Thymus (tissue), 11 donors: Measurements from ENCODE around the gene LMF1. TPM values are rescaled to one million over a fixed set of nuclear protein-coding genes. Genes with fewer than 3 reads are reported as not detected.

Source experiments
- DNase-seq, 9 donors: peaks; one replicate each; pipeline ENCODE4 v3.0.0-alpha.2; 2013; ENCODE audit warnings: low spot score in 9 of 9, low read depth in 6 of 9, missing footprints in 1 of 9
- H3K27ac ChIP-seq, 2 donors: one replicate each; pipeline ENCODE4 v1.5.1; 2013; ENCODE audit warnings: control low read depth in 1 of 2, low read depth in 1 of 2, low read length in 1 of 2, mild to moderate bottlenecking in 1 of 2, moderate library complexity in 1 of 2
- H3K27me3 ChIP-seq, 2 donors: one replicate each; pipeline ENCODE4 v1.5.1; 2013; ENCODE audit warnings: low read length in 1 of 2; ENCODE audit not compliant: control insufficient read depth in 2 of 2, insufficient read depth in 1 of 2
- H3K36me3 ChIP-seq, 2 donors: one replicate each; pipeline ENCODE4 v1.5.1; 2013; ENCODE audit warnings: low read length in 1 of 2, mild to moderate bottlenecking in 1 of 2, moderate library complexity in 1 of 2; ENCODE audit not compliant: control insufficient read depth in 2 of 2, insufficient read depth in 2 of 2
- H3K4me1 ChIP-seq, 2 donors: one replicate each; pipeline ENCODE4 v1.5.1; 2013; ENCODE audit warnings: low read length in 2 of 2; ENCODE audit not compliant: control insufficient read depth in 2 of 2, insufficient read depth in 2 of 2
- H3K4me3 ChIP-seq, 2 donors: one replicate each; pipeline ENCODE4 v1.5.1; 2013; ENCODE audit warnings: low read length in 2 of 2, control low read depth in 1 of 2, mild to moderate bottlenecking in 1 of 2
- H3K9me3 ChIP-seq, 2 donors: one replicate each; pipeline ENCODE4 v1.5.1; 2013; ENCODE audit warnings: low read length in 1 of 2, mild to moderate bottlenecking in 1 of 2; ENCODE audit not compliant: control insufficient read depth in 2 of 2, insufficient read depth in 1 of 2
- WGBS: extraction: QIAGEN DNeasy Blood & Tissue Kit; methylation state at CpG from one replicate; pipeline ENCODE4 v1.1.7; 2013; 5-methylcytosine and 5-hydroxymethylcytosine counted together
- polyA plus RNA-seq: library from polyadenylated mRNA; stranded (reverse); fragments of 200-250 nt; gene quantifications from one replicate; pipeline ENCODE4 v1.2.3, GENCODE V29; 2013
- total RNA-seq: library from RNA; stranded (reverse); fragments of 120-200 nt; gene quantifications from one replicate; pipeline ENCODE4 v1.2.4, GENCODE V29; 2013
- donor health status: healthy.

The LMF1 gene
- total and polyA plus RNA-seq, 2 donors = 8.9 to 22.8 TPM

GRCh38 chr16:971582-971905 lies 760 bp upstream of the LMF1 start:
- H3K36me3 ChIP-seq = peaks cover 3 to 12% of the 10 kb centered on the region in 2 donors
- WGBS = 96% methylated on average over 5 of the region's 5 CpGs
- H3K4me1 ChIP-seq = peaks cover 10 to 12% of the 10 kb centered on the region in 2 donors
- H3K9me3 ChIP-seq = peaks cover 0 to 8% of the 10 kb centered on the region in 2 donors
- no peak overlapping the region for H3K27ac ChIP-seq
- peaks cover 11 to 40% of the 10 kb centered on the region in 2 donors for H3K27me3 ChIP-seq
- no peak overlapping the region for H3K4me3 ChIP-seq
- DNase-seq = no peak

DNA sequence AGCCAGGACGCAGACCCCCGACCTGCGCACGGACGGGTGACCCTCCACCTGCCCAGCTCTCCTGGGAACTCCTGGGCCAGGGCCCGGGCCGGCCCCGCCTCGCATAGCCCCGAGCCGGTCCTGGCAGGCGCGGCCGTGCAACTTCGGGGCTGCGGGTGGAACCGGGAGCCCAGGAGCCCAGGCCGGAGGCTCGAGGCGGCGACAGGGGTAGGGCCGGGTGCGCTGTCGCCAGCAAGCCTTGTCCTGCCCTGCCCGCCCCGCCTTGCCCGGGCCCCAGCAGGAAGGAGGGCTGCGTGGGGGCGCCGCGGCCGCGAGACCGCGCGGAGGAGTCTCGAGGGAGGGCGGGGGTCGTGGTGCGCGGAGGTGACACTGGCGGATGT lies 408 bp downstream of the LMF1 start:
- under 1% methylated on average over 42 of the region's 42 CpGs for WGBS
- Histone ChIP-seq H3K9me3 (peaks cover 0 to 20% of the 10 kb centered on the region in 2 donors), H3K36me3 (peaks cover 3 to 22% of the 10 kb centered on the region in 2 donors), H3K4me1 (peaks cover 8 to 10% of the 10 kb centered on the region in 2 donors), H3K4me3 (peak overlapping the region; percentile 66 to 91), H3K27me3 (peaks cover 11 to 32% of the 10 kb centered on the region in 2 donors), H3K27ac (peak overlapping the region in 1 of 2 donors; percentile 62)
- no peak for DNase-seq

- Histone ChIP-seq H3K4me3 (peak overlapping the region; percentile 66 to 91), H3K36me3 (peaks cover 3 to 22% of the 10 kb centered on the region in 2 donors), H3K27me3 (peaks cover 11 to 30% of the 10 kb centered on the region in 2 donors), H3K9me3 (peaks cover 0 to 24% of the 10 kb centered on the region in 2 donors), H3K27ac (no peak overlapping the region), H3K4me1 (peaks cover 8 to 10% of the 10 kb centered on the region in 2 donors)
- peak in 1 of 9 donors; percentile 20 for DNase-seq
- 56% methylated on average over 55 of the region's 55 CpGs for WGBS
Observed at GRCh38 chr16:969508-970385, 1.0 kb downstream of the LMF1 start.

- no peak for DNase-seq
- Histone ChIP-seq H3K27me3 (peaks cover 9 to 23% of the 10 kb centered on the region in 2 donors), H3K9me3 (peaks cover 0 to 27% of the 10 kb centered on the region in 2 donors), H3K27ac (no peak overlapping the region), H3K4me1 (peaks cover 10 to 15% of the 10 kb centered on the region in 2 donors), H3K4me3 (no peak overlapping the region), H3K36me3 (peaks cover 3 to 22% of the 10 kb centered on the region in 2 donors)
- WGBS = 95% methylated on average over 8 of the region's 8 CpGs
Observed at GRCh38 chr16:968620-969019, 2.2 kb downstream of the LMF1 start.

DNA sequence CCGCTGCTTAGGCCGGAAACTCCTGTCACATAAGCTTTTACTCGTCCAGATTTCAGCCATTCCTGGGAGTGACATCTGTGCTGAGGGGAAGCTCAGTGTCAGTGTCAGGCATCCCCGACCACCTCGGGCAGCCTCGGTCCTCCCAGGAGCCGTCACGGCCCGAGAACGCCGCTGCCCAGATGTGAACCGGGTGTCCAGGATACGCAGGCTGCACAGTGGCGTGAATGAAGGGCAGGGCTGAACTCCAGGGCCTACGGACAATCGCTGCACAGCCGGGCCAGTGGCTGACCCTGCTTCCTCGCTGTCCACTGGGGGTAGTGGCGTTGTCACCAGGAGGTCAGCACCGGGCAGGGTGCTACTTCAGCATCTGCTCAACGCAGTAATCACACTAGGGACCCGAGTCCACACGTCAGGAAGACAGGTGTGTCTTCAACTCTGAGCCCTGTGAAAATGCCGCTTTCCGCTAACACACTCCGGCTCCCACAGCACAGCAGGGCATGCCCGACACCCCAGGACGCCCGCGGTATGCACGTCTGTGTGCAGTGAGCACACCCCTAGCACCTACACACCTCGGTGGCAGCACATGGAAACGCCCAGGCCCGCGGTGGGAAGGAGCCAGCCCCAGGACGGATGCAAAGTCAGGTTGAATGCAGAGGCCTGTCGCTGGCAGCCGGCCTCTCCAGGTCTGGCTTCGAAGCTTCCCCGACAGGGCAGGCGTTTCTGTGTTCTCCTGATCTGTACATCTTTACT lies 3.1 kb downstream of the LMF1 start:
- 98% methylated on average over 41 of the region's 41 CpGs for WGBS
- DNase-seq = no peak
- H3K36me3 ChIP-seq = peaks cover 3 to 22% of the 10 kb centered on the region in 2 donors
- no peak overlapping the region for H3K27ac ChIP-seq
- H3K27me3 ChIP-seq = peaks cover 9 to 19% of the 10 kb centered on the region in 2 donors
- H3K4me1 ChIP-seq = peaks cover 10 to 15% of the 10 kb centered on the region in 2 donors
- peaks cover 0 to 27% of the 10 kb centered on the region in 2 donors for H3K9me3 ChIP-seq
- H3K4me3 ChIP-seq = no peak overlapping the region

DNA sequence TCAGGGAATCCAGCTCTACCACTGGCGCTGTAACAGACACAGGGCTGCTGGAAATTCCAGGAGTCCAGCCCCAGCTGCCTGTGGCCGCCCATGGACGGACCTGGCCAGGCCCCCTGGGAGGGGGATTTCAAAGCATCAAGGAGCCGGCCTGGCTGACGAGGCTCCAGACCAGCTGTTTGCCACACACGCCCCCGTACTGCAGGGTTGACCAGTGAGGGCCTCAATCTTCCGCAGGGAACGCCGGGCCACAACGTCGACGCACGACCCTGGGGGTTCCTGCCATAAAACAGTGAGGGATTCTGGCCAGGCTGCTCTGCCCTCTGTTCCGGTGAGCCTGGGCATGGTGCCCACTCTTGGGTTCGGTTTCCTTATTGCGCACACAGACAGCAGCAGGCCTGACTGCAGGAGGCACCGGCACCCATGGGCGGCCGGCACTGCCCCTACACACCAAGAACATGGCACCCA lies 3.7 kb downstream of the LMF1 start:
- 96% methylated on average over 20 of the region's 20 CpGs for WGBS
- H3K36me3 ChIP-seq = peaks cover 3 to 22% of the 10 kb centered on the region in 2 donors
- peaks cover 10 to 15% of the 10 kb centered on the region in 2 donors for H3K4me1 ChIP-seq
- H3K4me3 ChIP-seq = no peak overlapping the region
- H3K27ac ChIP-seq = no peak overlapping the region
- DNase-seq = no peak
- H3K9me3 ChIP-seq = peaks cover 0 to 27% of the 10 kb centered on the region in 2 donors
- peaks cover 8 to 13% of the 10 kb centered on the region in 2 donors for H3K27me3 ChIP-seq

DNA sequence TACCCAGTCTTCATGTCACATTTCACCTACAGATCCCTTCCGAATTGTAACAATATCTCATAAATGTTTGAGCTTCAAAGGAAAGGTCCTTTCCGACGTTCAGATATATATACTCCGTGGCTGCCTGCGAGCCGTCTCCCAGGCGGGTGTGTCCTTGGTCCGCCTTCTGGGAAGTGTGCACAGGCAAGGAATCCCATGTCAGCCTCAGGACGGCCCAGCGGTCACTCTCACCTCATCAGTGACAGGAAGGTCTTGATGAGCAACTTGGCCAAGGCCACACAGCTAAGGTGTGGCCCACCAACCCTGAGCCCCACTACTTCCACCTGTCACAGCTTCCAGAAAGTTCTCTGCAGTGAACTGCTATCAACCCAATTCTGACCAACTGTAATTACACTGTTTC lies 4.3 kb downstream of the LMF1 start:
- H3K4me3 ChIP-seq = no peak overlapping the region
- H3K36me3 ChIP-seq = peaks cover 3 to 22% of the 10 kb centered on the region in 2 donors
- WGBS = 96% methylated on average over 10 of the region's 10 CpGs
- DNase-seq = no peak
- H3K27me3 ChIP-seq = peaks cover 1 to 8% of the 10 kb centered on the region in 2 donors
- no peak overlapping the region for H3K27ac ChIP-seq
- peaks cover 0 to 26% of the 10 kb centered on the region in 2 donors for H3K9me3 ChIP-seq
- H3K4me1 ChIP-seq = peaks cover 10 to 15% of the 10 kb centered on the region in 2 donors

DNA sequence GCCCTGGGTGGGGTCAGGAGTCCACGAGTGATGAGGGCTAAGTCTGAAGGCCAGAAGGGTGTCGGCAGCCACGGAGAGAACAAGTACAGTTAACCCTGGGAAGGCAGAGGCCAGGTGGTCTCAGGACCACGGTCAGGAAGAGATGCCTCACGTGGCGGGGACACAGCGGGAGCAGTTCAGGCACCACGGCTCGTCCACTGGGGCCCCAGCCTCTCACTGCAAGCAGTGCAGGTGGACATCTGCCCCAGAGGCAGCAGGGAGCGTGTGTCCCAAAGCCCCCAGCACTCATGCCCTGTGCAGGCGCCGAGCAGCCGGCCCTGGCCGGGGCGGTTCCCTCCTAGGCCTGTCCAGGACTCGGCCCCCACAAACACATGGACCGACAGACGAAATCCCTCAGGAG lies 4.7 kb downstream of the LMF1 start:
- peaks cover 6 to 15% of the 10 kb centered on the region in 2 donors for H3K4me1 ChIP-seq
- H3K27ac ChIP-seq = no peak overlapping the region
- 99% methylated on average over 18 of the region's 18 CpGs for WGBS
- no peak overlapping the region for H3K4me3 ChIP-seq
- peaks cover 0 to 3% of the 10 kb centered on the region in 2 donors for H3K27me3 ChIP-seq
- no peak for DNase-seq
- peaks cover 0 to 21% of the 10 kb centered on the region in 2 donors for H3K9me3 ChIP-seq
- peaks cover 3 to 22% of the 10 kb centered on the region in 2 donors for H3K36me3 ChIP-seq

GRCh38 chr16:965487-965886 lies 5.3 kb downstream of the LMF1 start:
- Histone ChIP-seq H3K27me3 (peaks cover 0 to 3% of the 10 kb centered on the region in 2 donors), H3K4me1 (peaks cover 6 to 15% of the 10 kb centered on the region in 2 donors), H3K4me3 (no peak overlapping the region), H3K9me3 (peaks cover 0 to 20% of the 10 kb centered on the region in 2 donors), H3K27ac (no peak overlapping the region), H3K36me3 (peaks cover 3 to 22% of the 10 kb centered on the region in 2 donors)
- WGBS = 99% methylated on average over 4 of the region's 4 CpGs
- DNase-seq = no peak
